ENCODE data around the gene SHISAL1. TPM values are rescaled to one million over a fixed set of nuclear protein-coding genes. Genes with fewer than 3 reads are reported as not detected.

The SHISAL1 gene
- total RNA-seq, 2 donors from 2014 or later, result 0.42 to 0.95 TPM

DNA sequence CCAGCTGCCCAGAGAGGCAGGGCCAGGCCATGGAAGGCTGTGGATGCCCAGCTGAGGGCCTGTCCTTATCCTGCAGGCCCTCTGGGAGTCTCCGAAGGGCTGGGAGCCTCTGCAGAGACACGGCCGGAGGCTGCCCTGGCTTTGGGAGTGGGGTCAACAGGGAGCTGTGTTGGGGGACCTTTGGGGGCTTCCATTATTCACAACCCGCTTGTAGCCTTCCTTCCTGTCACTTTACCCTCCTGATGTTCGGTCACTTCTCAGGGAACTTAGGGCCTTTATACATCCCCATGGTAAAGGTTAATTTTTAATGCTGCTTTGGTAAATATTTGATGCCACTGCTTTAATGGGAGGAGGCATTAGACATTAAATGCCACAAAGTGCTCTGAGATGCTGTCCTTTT is 44.9 kb downstream of the SHISAL1 start:
- H3K9me3 Mint-ChIP-seq, result peaks cover 4% of the 10 kb centered on the region
- Histone ChIP-seq H3K27ac (ENCODE audit: low read depth, low read length) (no peak overlapping the region), H3K27me3 (ENCODE audit: control insufficient read depth, insufficient read depth, low read length, poor library complexity, severe bottlenecking) (no peaks in the 10 kb centered on the region), H3K36me3 (ENCODE audit: control insufficient read depth, insufficient read depth, low read length) (no peaks in the 10 kb centered on the region), H3K4me3 (ENCODE audit: low read length) (no peak overlapping the region), H3K9ac (ENCODE audit: extremely low read depth, low read length, poor library complexity, severe bottlenecking) (no peak overlapping the region), H3K9me3 (ENCODE audit: control insufficient read depth, low read length) (no peaks in the 10 kb centered on the region), H3K4me1 (ENCODE audit: control insufficient read depth, insufficient read depth, low read length) (no peaks in the 10 kb centered on the region)
- WGBS, 2 experiments (ENCODE audit: insufficient coverage in 1 of 2, insufficient read length in 1 of 2), result 92 to 93% methylated on average over 2 to 5 of the region's 5 CpGs
- no peak overlapping the region for H3K27ac Mint-ChIP-seq
- DNase-seq, result no peak
- TF ChIP-seq, protein P1, sequence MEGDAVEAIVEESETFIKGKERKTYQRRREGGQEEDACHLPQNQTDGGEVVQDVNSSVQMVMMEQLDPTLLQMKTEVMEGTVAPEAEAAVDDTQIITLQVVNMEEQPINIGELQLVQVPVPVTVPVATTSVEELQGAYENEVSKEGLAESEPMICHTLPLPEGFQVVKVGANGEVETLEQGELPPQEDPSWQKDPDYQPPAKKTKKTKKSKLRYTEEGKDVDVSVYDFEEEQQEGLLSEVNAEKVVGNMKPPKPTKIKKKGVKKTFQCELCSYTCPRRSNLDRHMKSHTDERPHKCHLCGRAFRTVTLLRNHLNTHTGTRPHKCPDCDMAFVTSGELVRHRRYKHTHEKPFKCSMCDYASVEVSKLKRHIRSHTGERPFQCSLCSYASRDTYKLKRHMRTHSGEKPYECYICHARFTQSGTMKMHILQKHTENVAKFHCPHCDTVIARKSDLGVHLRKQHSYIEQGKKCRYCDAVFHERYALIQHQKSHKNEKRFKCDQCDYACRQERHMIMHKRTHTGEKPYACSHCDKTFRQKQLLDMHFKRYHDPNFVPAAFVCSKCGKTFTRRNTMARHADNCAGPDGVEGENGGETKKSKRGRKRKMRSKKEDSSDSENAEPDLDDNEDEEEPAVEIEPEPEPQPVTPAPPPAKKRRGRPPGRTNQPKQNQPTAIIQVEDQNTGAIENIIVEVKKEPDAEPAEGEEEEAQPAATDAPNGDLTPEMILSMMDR (conservative IDR thresholded peaks at IDR 0.05), result no peak
- no peaks in the 10 kb centered on the region for H3K36me3 Mint-ChIP-seq (ENCODE audit: low read depth)
- H3K4me1 Mint-ChIP-seq, result no peaks in the 10 kb centered on the region
- H3K27me3 Mint-ChIP-seq (ENCODE audit: insufficient read depth), result no peaks in the 10 kb centered on the region
- no peak overlapping the region for H3K4me3 Mint-ChIP-seq

DNA sequence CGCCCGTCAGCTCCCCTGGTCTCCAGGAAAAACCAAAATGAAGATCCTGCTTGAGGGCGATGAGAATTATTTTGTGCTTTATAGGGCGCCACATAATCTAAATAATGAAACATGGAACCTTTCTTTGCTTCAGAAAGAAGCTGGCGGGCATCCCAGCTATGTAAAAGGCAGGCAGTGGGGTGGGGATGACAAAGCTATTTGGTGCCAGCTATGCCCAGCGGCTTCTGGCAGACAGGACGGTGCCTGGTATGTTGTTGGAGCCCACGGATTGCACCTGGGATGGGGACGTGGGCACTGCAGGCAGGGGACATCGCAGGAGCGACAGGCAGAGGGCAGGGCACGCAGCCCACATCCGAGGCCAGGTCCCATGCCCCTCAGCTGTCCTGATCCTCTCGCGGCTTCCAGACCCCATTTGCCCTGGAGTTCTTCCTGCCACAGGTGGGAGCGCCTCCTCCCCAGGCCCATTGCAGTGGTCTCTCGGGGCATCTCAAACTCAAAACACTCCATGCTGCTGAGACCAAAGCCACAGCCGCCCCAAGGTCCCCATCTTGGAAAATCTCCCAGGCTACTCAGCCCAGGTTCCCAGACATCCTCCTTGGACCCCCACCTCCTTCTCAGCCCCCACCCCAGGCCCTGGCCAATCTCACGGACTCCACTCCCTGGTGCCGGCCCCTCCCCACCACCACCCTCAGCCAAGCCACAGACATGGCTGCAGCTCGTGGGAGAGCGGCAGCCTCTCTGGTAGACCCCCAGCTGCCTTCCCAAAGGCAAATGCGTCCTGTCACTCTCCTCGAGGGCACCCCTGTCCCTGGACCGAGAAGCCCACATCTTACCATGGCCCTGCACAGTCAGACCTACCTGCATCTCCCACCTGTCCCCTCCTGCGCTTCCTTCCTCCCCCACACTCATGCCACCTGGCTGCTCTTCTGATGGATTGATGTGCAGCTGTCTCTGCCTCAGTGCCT is 45.7 kb downstream of the SHISAL1 start:
- Mint-ChIP-seq H3K4me1 (no peaks in the 10 kb centered on the region), H3K4me3 (no peak overlapping the region), H3K9me3 (peaks cover 4% of the 10 kb centered on the region), H3K27me3 (ENCODE audit: insufficient read depth) (no peaks in the 10 kb centered on the region), H3K36me3 (ENCODE audit: low read depth) (no peaks in the 10 kb centered on the region), H3K27ac (no peak overlapping the region)
- Histone ChIP-seq H3K36me3 (ENCODE audit: control insufficient read depth, insufficient read depth, low read length) (no peaks in the 10 kb centered on the region), H3K4me1 (ENCODE audit: control insufficient read depth, insufficient read depth, low read length) (no peaks in the 10 kb centered on the region), H3K27ac (ENCODE audit: low read depth, low read length) (no peak overlapping the region), H3K9ac (ENCODE audit: extremely low read depth, low read length, poor library complexity, severe bottlenecking) (no peak overlapping the region), H3K27me3 (ENCODE audit: control insufficient read depth, insufficient read depth, low read length, poor library complexity, severe bottlenecking) (no peaks in the 10 kb centered on the region), H3K9me3 (ENCODE audit: control insufficient read depth, low read length) (no peaks in the 10 kb centered on the region), H3K4me3 (ENCODE audit: low read length) (no peak overlapping the region)
- WGBS, 2 experiments (ENCODE audit: insufficient coverage in 1 of 2, insufficient read length in 1 of 2), result 90 to 93% methylated on average over 17 to 26 of the region's 26 CpGs
- no peak for DNase-seq
- TF ChIP-seq, protein P1 (conservative IDR thresholded peaks at IDR 0.05), result no peak

DNA sequence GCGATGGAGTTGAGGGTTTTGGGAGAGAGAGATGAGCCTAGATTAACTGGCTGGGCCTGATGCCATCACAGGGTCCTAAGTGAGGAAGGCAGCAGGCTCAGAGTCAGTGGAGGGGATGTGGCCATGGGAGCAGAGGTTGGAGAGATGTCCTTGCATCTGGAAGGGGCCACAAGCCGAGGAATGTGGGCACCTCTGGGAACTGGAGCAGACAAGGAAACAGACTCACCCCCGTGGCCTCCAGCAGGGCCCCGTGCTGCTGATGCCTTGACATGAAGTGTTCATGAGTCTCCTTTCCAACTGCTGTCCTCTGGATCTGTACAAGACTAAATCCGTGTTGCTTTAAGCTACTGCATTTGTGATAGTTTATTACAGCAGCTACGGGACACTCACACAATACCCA is 49.2 kb downstream of the SHISAL1 start:
- DNase-seq, result no peak
- no peaks in the 10 kb centered on the region for H3K27me3 Mint-ChIP-seq (ENCODE audit: insufficient read depth)
- 96 to 97% methylated on average over 6 of the region's 6 CpGs for WGBS, 2 experiments (ENCODE audit: insufficient coverage in 1 of 2, insufficient read length in 1 of 2)
- Histone ChIP-seq H3K27ac (ENCODE audit: low read depth, low read length) (no peak overlapping the region), H3K4me3 (ENCODE audit: low read length) (no peak overlapping the region), H3K36me3 (ENCODE audit: control insufficient read depth, insufficient read depth, low read length) (no peaks in the 10 kb centered on the region), H3K4me1 (ENCODE audit: control insufficient read depth, insufficient read depth, low read length) (no peaks in the 10 kb centered on the region), H3K9me3 (ENCODE audit: control insufficient read depth, low read length) (no peaks in the 10 kb centered on the region), H3K9ac (ENCODE audit: extremely low read depth, low read length, poor library complexity, severe bottlenecking) (no peak overlapping the region), H3K27me3 (ENCODE audit: control insufficient read depth, insufficient read depth, low read length, poor library complexity, severe bottlenecking) (no peaks in the 10 kb centered on the region)
- H3K9me3 Mint-ChIP-seq, result peaks cover 4% of the 10 kb centered on the region
- no peak overlapping the region for H3K27ac Mint-ChIP-seq
- H3K36me3 Mint-ChIP-seq (ENCODE audit: low read depth), result no peaks in the 10 kb centered on the region
- H3K4me3 Mint-ChIP-seq, result no peak overlapping the region
- TF ChIP-seq, protein P1 (conservative IDR thresholded peaks at IDR 0.05), result no peak
- no peaks in the 10 kb centered on the region for H3K4me1 Mint-ChIP-seq

Data from endodermal cell (in vitro differentiated cells).